Panc1 (cell line): Measurements from ENCODE around the gene ROCK2. TPM values are rescaled to one million over a fixed set of nuclear protein-coding genes. Genes with fewer than 3 reads are reported as not detected.
"Not testable (repeated sequence)": the region's sequence is repeated elsewhere in the genome, so short reads cannot be mapped to it uniquely, and the experiment has no call there.

Source experiments
- ATAC-seq: fragments of 200-7000 bp; cut with Tn5 transposase; 2 replicates; pipeline ENCODE4 v1.9.1; 2020; ENCODE audit warnings: mild to moderate bottlenecking, moderate library complexity
- BruUV-seq: library from RNA; stranded (reverse); fragments of 400-500 nt; replicated peaks from 2 replicates; lab custom pipeline; 2021; lab: Mats Ljungman, UMichigan
- CTCF ChIA-PET: fragments of 300-600 bp; sonication (Branson Sonifier 250); formaldehyde crosslinking; loops from one replicate; lab custom pipeline; 2022; ENCODE audit warnings: antibody characterized with exemption; lab: Charles Lee
- POLR2A ChIA-PET: fragments of 300-600 bp; sonication (Branson Sonifier 250); formaldehyde crosslinking; loops from one replicate; lab custom pipeline; 2022; ENCODE audit warnings: antibody characterized with exemption; lab: Charles Lee
- DNase-seq: peaks from one replicate; pipeline ENCODE4 v3.0.0-alpha.2; 2010; ENCODE audit warnings: low read depth, low spot score
- H3K27ac ChIP-seq: 2 replicates; pipeline ENCODE4 v1.5.1; 2011; ENCODE audit warnings: mild to moderate bottlenecking, low read length, inconsistent platforms
- H3K27me3 ChIP-seq: fragments of 200-500 bp; sonication (Bioruptor generic); 2 replicates; pipeline ENCODE4 v1.6.0; 2014; ENCODE audit warnings: low read length, inconsistent platforms; ENCODE audit not compliant: control insufficient read depth, insufficient read depth
- H3K36me3 ChIP-seq: fragments of 200-500 bp; sonication (Bioruptor generic); 2 replicates; pipeline ENCODE4 v1.5.1; 2014; ENCODE audit warnings: inconsistent platforms, mild to moderate bottlenecking, low read length, moderate library complexity; ENCODE audit not compliant: control insufficient read depth, insufficient read depth
- H3K4me1 ChIP-seq: 2 replicates; pipeline ENCODE4 v1.5.1; 2011; ENCODE audit warnings: inconsistent platforms, mild to moderate bottlenecking, low read length, moderate library complexity; ENCODE audit not compliant: control insufficient read depth, insufficient read depth
- H3K4me3 ChIP-seq, 2 experiments: 2 replicates each; pipeline ENCODE4 v1.5.1; 2011 to 2012; ENCODE audit warnings: low read depth in 2 of 2, low read length in 2 of 2, mild to moderate bottlenecking in 2 of 2, inconsistent platforms in 1 of 2, moderate library complexity in 1 of 2
- H3K9me3 ChIP-seq: fragments of 200-500 bp; sonication (Bioruptor generic); 2 replicates; pipeline ENCODE4 v1.5.1; 2014; ENCODE audit warnings: low read depth, mild to moderate bottlenecking, inconsistent platforms, low read length, moderate library complexity; ENCODE audit not compliant: control insufficient read depth, insufficient read depth
- POLR2AphosphoS5 ChIP-seq: IDR thresholded peaks from 2 replicates; pipeline ENCODE4 v1.6.1; 2012; ENCODE audit warnings: mild to moderate bottlenecking, low read depth, low read length, moderate library complexity
- SIN3A ChIP-seq: IDR thresholded peaks from 2 replicates; pipeline ENCODE4 v1.6.1; 2012; ENCODE audit warnings: low read depth, mild to moderate bottlenecking, low read length, moderate library complexity, borderline replicate concordance; ENCODE audit not compliant: insufficient read depth
- TCF7L2 ChIP-seq: IDR thresholded peaks from 2 replicates; pipeline ENCODE4 v1.6.1; 2011; ENCODE audit warnings: mild to moderate bottlenecking, low read depth, low read length, inconsistent platforms
- in situ Hi-C: cut with HindIII; loops from 2 replicates; pipeline ENCODE4 v1.10.0; 2016; ENCODE audit warnings: low sequenced_read_pairs, low pct_unique_long_range_greater_than_20kb
- intact Hi-C: fragments of 100-400 bp; cut with micrococcal nuclease; formaldehyde crosslinking; loops from one replicate; pipeline ENCODE4 v1.10.0; 2022; ENCODE audit not compliant: unreplicated experiment
- total RNA-seq: library from RNA; stranded (reverse); gene quantifications from one replicate; pipeline ENCODE4 v1.2.1, GENCODE V29; 2021; ENCODE audit not compliant: unreplicated experiment
- TF ChIP-seq, protein P1 (sequence below), 2 experiments: IDR thresholded peaks; 2 replicates each; pipeline ENCODE4 v1.6.1; 2011 to 2012; ENCODE audit warnings: low read depth in 2 of 2, control low read depth in 1 of 2, low read length in 1 of 2, mild to moderate bottlenecking in 1 of 2, moderate library complexity in 1 of 2; ENCODE audit not compliant: insufficient read depth in 1 of 2
- TF ChIP-seq, protein P2 (sequence below): fragments of 450-650 bp; IDR thresholded peaks from 2 replicates; pipeline ENCODE4 v1.5.1; 2017; ENCODE audit warnings: mild to moderate bottlenecking

ROCK2 gene
- total RNA-seq, 1 experiment from 2014 or later = 47.9 TPM

DNA sequence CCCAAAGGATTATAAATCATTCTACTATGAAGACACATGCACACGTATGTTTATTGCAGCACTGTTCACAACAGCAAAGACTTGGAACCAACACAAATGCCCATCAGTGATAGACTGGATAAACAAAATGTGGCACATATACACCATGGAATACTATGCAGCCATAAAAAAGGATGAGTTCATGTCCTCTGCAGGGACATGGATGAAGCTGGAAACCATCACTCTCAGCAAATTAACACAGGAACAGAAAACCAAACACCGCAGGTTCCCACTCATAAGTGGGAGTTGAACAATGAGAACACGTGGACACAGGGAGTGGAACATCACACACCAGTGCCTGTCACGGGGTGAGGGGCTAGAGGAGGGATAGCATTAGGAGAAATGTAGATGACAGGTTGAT, 92.0 kb downstream of the ROCK2 start:
- CTCF ChIA-PET = not testable (repeated sequence)

DNA sequence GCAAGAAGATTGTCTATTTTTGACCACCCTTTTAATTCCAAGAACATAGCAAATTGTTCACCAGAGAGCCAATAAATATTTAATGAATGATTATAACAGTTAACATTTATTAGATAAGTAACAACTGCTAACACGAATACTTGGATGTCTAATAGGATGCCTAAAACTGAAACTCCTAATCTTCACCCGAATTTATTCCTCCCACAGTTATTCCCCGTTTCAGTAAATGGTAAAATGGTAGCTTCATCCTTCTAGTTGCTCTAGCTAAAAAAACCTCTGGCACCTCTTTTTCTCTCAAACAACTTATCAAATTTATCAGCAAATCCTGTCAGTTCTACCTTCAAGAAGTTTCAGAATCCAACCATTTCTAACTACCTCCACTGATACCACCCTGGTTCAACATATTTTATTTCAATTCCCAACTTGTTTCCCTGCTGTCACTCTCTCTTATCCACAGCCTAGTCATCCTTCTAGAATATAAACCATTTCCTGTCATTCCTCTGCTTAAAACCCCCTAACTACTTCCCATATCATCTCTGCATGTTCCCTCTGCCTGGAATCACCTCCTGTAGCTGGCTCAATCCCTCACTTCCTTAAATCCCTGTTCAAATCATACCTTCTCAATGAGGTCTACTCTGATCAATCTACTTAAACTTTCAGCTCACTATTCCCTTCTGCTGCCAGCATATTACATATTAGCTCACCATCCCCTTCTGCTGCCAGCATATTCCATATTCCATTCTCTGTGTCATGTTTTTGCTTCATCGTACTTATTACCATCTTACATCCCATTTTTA, 93.8 kb downstream of the ROCK2 start:
- Histone ChIP-seq H3K27ac (no peak overlapping the region), H3K4me3 (no peak overlapping the region), H3K4me1 (no peaks in the 10 kb centered on the region), H3K36me3 (no peaks in the 10 kb centered on the region), H3K27me3 (no peaks in the 10 kb centered on the region), H3K9me3 (no peaks in the 10 kb centered on the region)
- intact Hi-C loops = no loop called here
- DNase-seq (no peak), ATAC-seq (no peak)
- in situ Hi-C loops = no loop called here
- CTCF ChIA-PET = no interaction called here
- TF ChIP-seq, protein P1, sequence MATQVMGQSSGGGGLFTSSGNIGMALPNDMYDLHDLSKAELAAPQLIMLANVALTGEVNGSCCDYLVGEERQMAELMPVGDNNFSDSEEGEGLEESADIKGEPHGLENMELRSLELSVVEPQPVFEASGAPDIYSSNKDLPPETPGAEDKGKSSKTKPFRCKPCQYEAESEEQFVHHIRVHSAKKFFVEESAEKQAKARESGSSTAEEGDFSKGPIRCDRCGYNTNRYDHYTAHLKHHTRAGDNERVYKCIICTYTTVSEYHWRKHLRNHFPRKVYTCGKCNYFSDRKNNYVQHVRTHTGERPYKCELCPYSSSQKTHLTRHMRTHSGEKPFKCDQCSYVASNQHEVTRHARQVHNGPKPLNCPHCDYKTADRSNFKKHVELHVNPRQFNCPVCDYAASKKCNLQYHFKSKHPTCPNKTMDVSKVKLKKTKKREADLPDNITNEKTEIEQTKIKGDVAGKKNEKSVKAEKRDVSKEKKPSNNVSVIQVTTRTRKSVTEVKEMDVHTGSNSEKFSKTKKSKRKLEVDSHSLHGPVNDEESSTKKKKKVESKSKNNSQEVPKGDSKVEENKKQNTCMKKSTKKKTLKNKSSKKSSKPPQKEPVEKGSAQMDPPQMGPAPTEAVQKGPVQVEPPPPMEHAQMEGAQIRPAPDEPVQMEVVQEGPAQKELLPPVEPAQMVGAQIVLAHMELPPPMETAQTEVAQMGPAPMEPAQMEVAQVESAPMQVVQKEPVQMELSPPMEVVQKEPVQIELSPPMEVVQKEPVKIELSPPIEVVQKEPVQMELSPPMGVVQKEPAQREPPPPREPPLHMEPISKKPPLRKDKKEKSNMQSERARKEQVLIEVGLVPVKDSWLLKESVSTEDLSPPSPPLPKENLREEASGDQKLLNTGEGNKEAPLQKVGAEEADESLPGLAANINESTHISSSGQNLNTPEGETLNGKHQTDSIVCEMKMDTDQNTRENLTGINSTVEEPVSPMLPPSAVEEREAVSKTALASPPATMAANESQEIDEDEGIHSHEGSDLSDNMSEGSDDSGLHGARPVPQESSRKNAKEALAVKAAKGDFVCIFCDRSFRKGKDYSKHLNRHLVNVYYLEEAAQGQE (IDR thresholded peaks at IDR 0.05; ENCODE audit: insufficient read depth in 1 of 2, low read depth in 2 of 2, low read length in 1 of 2) = no peak
- no peak for TF ChIP-seq POLR2AphosphoS5
- TF ChIP-seq SIN3A = no peak
- BruUV-seq = no TSS peak
- POLR2A ChIA-PET = interaction anchor here (0.8 kb wide), 1 partner anchor 37 kb away, joined by 3 read pairs; no protein-coding TSS in a partner anchor

More for the DNA sequence above, 92.0 kb downstream of the ROCK2 start:
- DNase-seq, H3K4me3 ChIP-seq, intact Hi-C loops, ATAC-seq, H3K27ac ChIP-seq, H3K9me3 ChIP-seq, H3K4me1 ChIP-seq, H3K36me3 ChIP-seq, POLR2A ChIA-PET, in situ Hi-C loops, H3K27me3 ChIP-seq, BruUV-seq: not testable (repeated sequence)

DNA sequence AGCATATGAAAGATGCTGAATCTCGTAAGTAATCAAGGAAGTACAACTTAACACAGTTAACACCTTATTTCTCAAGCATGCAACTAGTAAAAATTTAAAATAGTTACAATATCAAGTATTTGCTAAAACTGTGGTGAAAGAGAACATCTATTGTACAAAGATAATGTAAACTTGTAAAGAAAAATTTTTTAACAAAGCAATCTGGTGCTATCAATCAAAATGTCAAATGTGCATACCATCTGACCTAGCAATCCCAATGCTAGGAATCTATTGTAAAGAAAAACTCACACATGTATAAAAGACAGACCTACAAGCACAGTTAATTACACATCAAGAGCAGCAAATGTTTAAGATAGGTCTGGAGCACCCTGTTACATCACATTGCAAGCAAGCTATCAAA, 99.1 kb downstream of the ROCK2 start:
- ATAC-seq (no peak), DNase-seq (no peak)
- intact Hi-C loops = no loop called here
- no peaks in the 10 kb centered on the region for H3K9me3 ChIP-seq
- no peaks in the 10 kb centered on the region for H3K36me3 ChIP-seq
- H3K4me1 ChIP-seq = no peaks in the 10 kb centered on the region
- BruUV-seq = no TSS peak
- TF ChIP-seq SIN3A (no peak), POLR2AphosphoS5 (no peak), TCF7L2 (no peak)
- TF ChIP-seq, protein P2, sequence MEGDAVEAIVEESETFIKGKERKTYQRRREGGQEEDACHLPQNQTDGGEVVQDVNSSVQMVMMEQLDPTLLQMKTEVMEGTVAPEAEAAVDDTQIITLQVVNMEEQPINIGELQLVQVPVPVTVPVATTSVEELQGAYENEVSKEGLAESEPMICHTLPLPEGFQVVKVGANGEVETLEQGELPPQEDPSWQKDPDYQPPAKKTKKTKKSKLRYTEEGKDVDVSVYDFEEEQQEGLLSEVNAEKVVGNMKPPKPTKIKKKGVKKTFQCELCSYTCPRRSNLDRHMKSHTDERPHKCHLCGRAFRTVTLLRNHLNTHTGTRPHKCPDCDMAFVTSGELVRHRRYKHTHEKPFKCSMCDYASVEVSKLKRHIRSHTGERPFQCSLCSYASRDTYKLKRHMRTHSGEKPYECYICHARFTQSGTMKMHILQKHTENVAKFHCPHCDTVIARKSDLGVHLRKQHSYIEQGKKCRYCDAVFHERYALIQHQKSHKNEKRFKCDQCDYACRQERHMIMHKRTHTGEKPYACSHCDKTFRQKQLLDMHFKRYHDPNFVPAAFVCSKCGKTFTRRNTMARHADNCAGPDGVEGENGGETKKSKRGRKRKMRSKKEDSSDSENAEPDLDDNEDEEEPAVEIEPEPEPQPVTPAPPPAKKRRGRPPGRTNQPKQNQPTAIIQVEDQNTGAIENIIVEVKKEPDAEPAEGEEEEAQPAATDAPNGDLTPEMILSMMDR = no peak
- TF ChIP-seq, protein P1 (IDR thresholded peaks at IDR 0.05; ENCODE audit: insufficient read depth in 1 of 2, low read depth in 2 of 2, low read length in 1 of 2) = no peak
- no peak overlapping the region for H3K27ac ChIP-seq
- CTCF ChIA-PET = no interaction called here
- POLR2A ChIA-PET = no interaction called here
- in situ Hi-C loops = no loop called here
- H3K27me3 ChIP-seq = no peaks in the 10 kb centered on the region
- H3K4me3 ChIP-seq = no peak overlapping the region
